AG04450 (cell line): ENCODE measurements around the gene NINJ2. TPM values are rescaled to one million over a fixed set of nuclear protein-coding genes. Genes with fewer than 3 reads are reported as not detected.

Experiments used
- CTCF ChIA-PET: fragments of 300-600, 350-600 bp; formaldehyde crosslinking; extraction: SDS; loops from one replicate; lab custom pipeline; 2022; ENCODE audit warnings: antibody characterized with exemption, inconsistent platforms; lab: Charles Lee
- POLR2A ChIA-PET: fragments of 350-600 bp; formaldehyde crosslinking; extraction: SDS; loops from one replicate; lab custom pipeline; 2021; ENCODE audit warnings: antibody characterized with exemption, inconsistent platforms; lab: Yijun Ruan, JAX
- DNase-seq: peaks from one replicate; pipeline ENCODE4 v3.0.0-alpha.2; 2011; ENCODE audit warnings: low read depth, low spot score
- H3K27ac ChIP-seq: one replicate; pipeline ENCODE4 v1.5.1; 2012; ENCODE audit warnings: low read depth, low read length, control low read depth
- H3K27me3 ChIP-seq: one replicate; pipeline ENCODE4 v1.6.0; 2012; ENCODE audit warnings: low read length; ENCODE audit not compliant: control insufficient read depth, insufficient read depth
- H3K4me3 ChIP-seq: 2 replicates; pipeline ENCODE4 v1.5.1; 2011; ENCODE audit warnings: mild to moderate bottlenecking, low read depth, low read length, control low read depth
- H3K9me3 ChIP-seq: 2 replicates; pipeline ENCODE4 v1.5.1; 2012; ENCODE audit warnings: low read length; ENCODE audit not compliant: control insufficient read depth, insufficient read depth
- polyA plus RNA-seq: library from polyadenylated mRNA; depleted of rRNA; stranded (reverse); fragments of >200 nt; gene quantifications from 2 replicates; pipeline ENCODE4 v1.2.3, GENCODE V29; 2011
- TF ChIP-seq, protein P1 (sequence below): IDR thresholded peaks from 2 replicates; pipeline ENCODE4 v1.5.1; 2011; ENCODE audit warnings: low read depth, low read length, control low read depth, inconsistent platforms

The NINJ2 gene
- polyA plus RNA-seq, 1 experiment = not detected

DNA sequence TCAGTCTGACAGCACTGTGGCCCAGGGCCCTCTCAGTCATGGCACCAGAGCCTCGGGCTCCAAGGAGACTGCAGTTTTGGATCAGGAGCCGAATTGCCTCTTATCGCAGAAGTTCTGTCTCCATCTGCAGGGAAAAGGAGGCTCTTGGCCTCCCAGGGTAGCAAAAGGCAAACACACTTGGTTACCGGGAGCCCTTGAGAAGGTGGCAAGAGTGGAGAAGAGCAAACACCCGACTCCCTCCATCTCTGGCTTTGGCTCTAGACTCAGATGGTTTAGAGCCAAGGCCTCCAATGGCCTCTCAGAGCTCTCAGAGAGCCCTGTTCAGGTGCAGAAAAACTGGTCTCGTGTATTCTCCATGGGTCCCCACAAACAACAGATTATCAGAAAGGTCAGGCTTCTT, 44.6 kb downstream of the NINJ2 start:
- Histone ChIP-seq H3K27me3 (peaks cover 12% of the 10 kb centered on the region), H3K4me3 (no peak overlapping the region), H3K27ac (no peak overlapping the region), H3K9me3 (no peaks in the 10 kb centered on the region)
- POLR2A ChIA-PET = no interaction called here
- DNase-seq = no peak
- TF ChIP-seq, protein P1, sequence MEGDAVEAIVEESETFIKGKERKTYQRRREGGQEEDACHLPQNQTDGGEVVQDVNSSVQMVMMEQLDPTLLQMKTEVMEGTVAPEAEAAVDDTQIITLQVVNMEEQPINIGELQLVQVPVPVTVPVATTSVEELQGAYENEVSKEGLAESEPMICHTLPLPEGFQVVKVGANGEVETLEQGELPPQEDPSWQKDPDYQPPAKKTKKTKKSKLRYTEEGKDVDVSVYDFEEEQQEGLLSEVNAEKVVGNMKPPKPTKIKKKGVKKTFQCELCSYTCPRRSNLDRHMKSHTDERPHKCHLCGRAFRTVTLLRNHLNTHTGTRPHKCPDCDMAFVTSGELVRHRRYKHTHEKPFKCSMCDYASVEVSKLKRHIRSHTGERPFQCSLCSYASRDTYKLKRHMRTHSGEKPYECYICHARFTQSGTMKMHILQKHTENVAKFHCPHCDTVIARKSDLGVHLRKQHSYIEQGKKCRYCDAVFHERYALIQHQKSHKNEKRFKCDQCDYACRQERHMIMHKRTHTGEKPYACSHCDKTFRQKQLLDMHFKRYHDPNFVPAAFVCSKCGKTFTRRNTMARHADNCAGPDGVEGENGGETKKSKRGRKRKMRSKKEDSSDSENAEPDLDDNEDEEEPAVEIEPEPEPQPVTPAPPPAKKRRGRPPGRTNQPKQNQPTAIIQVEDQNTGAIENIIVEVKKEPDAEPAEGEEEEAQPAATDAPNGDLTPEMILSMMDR = no peak
- CTCF ChIA-PET = interaction anchor here (1.1 kb wide), 1 partner anchor 133 kb away, joined by 3 read pairs; the partner anchor contains the start of gene WNK1

DNA sequence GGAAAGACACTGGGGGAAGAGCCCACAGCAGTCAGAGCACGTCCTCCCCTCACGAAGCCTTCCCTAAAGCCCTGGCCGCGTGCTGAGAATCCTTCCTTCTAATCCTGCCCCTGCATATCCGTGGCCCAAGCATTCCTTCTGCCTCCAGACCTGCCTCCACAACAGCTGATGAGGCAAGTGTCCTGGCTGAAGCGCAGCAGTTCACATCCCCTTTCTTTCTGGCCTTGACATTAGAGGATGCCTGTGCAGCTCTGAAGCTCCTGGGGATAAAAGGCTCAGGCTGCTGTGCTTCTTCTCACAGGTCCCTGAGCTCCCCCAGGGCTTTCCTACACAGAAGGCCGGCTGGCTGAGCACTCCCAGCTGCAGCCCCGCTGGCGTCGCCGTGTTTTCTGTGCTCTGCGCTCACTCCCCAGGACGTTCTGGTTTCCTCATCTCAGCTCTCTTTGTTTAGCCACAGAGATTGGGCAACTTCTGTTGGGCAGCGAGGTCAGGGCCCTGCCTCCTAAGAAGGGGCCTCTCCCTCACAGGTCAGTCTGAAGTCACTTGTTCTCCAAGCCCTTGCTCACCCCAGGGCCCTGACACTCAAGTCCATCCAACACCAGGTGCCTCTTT, 45.8 kb downstream of the NINJ2 start:
- CTCF ChIA-PET = no interaction called here
- DNase-seq = no peak
- H3K27ac ChIP-seq = no peak overlapping the region
- POLR2A ChIA-PET = interaction anchor here (1.1 kb wide), 1 partner anchor 15 kb away, joined by 3 read pairs; no protein-coding TSS in a partner anchor
- H3K9me3 ChIP-seq = no peaks in the 10 kb centered on the region
- no peak overlapping the region for H3K4me3 ChIP-seq
- H3K27me3 ChIP-seq = peaks cover 12% of the 10 kb centered on the region
- TF ChIP-seq, protein P1 = no peak

DNA sequence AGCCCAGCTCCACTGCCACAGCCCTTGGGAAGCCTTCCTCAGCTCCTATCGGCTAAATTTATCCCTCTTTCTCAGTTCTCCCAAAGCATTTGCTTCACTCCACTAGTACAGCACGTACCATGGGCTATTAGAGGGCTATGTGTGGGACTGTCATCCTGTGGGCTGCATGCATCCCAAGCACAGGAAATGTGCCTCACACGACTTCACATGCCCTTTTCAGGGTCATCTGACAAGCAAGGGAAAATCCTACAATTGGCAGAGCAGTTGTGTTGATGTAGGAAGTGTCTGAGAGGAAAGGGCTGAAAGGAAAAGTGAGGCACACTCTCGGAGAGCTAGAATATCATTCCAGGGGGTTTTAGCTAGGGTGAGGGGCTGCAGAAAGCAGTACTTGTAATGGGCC, 47.6 kb downstream of the NINJ2 start:
- CTCF ChIA-PET = no interaction called here
- POLR2A ChIA-PET = no interaction called here
- Histone ChIP-seq H3K27ac (no peak overlapping the region), H3K4me3 (no peak overlapping the region), H3K9me3 (no peaks in the 10 kb centered on the region), H3K27me3 (peaks cover 12% of the 10 kb centered on the region)
- TF ChIP-seq, protein P1 = no peak
- no peak for DNase-seq

DNA sequence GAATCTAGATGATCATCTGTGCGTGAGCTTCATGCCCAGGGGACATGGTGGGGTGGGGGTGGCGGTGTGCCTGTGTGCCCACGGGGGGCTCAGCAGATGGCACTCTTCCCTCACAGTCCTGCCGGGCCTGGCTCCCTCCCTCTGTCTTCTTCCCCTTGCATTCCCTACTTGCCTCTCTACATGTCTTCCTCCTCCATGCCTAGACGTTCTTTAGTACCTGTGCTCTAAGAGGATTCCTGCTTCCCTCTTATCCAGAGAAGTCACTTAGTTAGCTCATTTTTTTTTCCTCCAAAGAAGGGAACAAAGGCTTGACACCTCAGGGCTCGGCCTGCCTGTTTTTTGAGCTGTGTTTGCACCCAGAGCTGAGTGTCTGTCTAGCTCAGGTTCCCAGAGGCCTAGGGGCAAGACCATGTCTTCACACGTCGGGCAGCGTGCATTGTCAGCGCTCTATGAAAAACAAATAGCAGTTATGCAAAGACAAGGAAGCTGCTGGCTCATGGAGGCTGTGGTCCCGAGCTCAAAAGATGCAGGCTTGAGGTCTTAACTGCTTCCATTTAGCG, 48.8 kb downstream of the NINJ2 start:
- no peak overlapping the region for H3K4me3 ChIP-seq
- TF ChIP-seq, protein P1 = no peak
- ChIA-PET POLR2A (no interaction called here), CTCF (interaction anchor here (0.6 to 2.2 kb wide), 3 partner anchors 38 to 987 kb away, joined by 3 to 9 read pairs (median 3); no protein-coding TSS in a partner anchor)
- peaks cover 5% of the 10 kb centered on the region for H3K27me3 ChIP-seq
- no peaks in the 10 kb centered on the region for H3K9me3 ChIP-seq
- no peak for DNase-seq
- no peak overlapping the region for H3K27ac ChIP-seq

DNA sequence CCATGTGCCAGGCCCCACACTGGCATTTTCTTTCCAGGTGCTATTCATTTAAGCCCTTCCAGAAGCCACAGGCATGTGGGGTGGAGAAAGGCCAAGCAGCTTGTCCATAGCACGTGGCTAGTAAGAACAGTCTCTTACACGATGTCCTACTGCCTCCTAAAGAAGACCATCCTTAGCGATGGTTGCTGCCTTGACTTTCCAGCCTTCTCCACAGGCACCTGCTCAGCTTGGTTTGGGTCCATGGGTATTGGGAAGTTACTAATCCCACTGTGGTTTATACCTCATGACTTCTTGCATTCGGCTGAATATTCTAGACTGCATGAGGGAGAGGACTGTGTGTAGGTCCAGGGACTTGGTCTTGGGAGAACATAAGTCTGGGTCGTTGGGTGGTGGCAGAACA, 49.2 kb downstream of the NINJ2 start:
- Histone ChIP-seq H3K9me3 (no peaks in the 10 kb centered on the region), H3K27ac (no peak overlapping the region), H3K27me3 (peaks cover 3% of the 10 kb centered on the region), H3K4me3 (no peak overlapping the region)
- TF ChIP-seq, protein P1 = no peak
- DNase-seq = no peak
- ChIA-PET POLR2A (no interaction called here), CTCF (interaction anchor here (0.6 to 2.2 kb wide), 3 partner anchors 38 to 988 kb away, joined by 3 to 9 read pairs (median 3); no protein-coding TSS in a partner anchor)
